ENCODE measurements around the gene GLIS2. TPM values are rescaled to one million over a fixed set of nuclear protein-coding genes. Genes with fewer than 3 reads are reported as not detected.

Gene GLIS2
- 16.6 TPM for total RNA-seq
- long read RNA-seq, partial matches to known transcripts = 0 of 21 reads
- long read RNA-seq, other reads (novel, unspliced or antisense) = 21 of 21 reads

- ATAC-seq = peak; percentile 82
- intact Hi-C loops (cut with micrococcal nuclease) = no loop called here
- DNase-seq = peak; percentile 88
Measured at GRCh38 chr16:4315186-4316107, at the start of gene GLIS2. Gene GLIS2 (plus strand): TSS chr16:4316067. CDS start chr16:4332281, 16,214 bp downstream.

- intact Hi-C loops (cut with micrococcal nuclease) = no loop called here
- no peak for DNase-seq
- ATAC-seq = no peak
Measured at GRCh38 chr16:4266372-4266771, 49.5 kb upstream of the GLIS2 start.

GRCh38 chr16:4270091-4270490, 45.8 kb upstream of the GLIS2 start:
- no peak for ATAC-seq
- intact Hi-C loops (cut with micrococcal nuclease) = no loop called here

GRCh38 chr16:4270595-4270994, 45.3 kb upstream of the GLIS2 start:
- DNase-seq (no peak), ATAC-seq (no peak)
- intact Hi-C loops (cut with micrococcal nuclease) = no loop called here

More at GRCh38 chr16:4270091-4270490, 45.8 kb upstream of the GLIS2 start:
- no peak for DNase-seq

GRCh38 chr16:4271176-4272113, 44.4 kb upstream of the GLIS2 start:
- ATAC-seq (peak; percentile 84), DNase-seq (peak; percentile 96)
- intact Hi-C loops (cut with micrococcal nuclease) = no loop called here

GRCh38 chr16:4272114-4272956, 43.5 kb upstream of the GLIS2 start:
- peak; percentile 69 for DNase-seq
- intact Hi-C loops (cut with micrococcal nuclease) = no loop called here
- ATAC-seq = peak; percentile 13

GRCh38 chr16:4273858-4274311, 42.0 kb upstream of the GLIS2 start:
- intact Hi-C loops (cut with micrococcal nuclease) = no loop called here
- peak; percentile 70 for DNase-seq
- peak; percentile 35 for ATAC-seq

GRCh38 chr16:4275861-4276260, 40.0 kb upstream of the GLIS2 start:
- DNase-seq (peak; percentile 40), ATAC-seq (no peak)
- intact Hi-C loops (cut with micrococcal nuclease) = no loop called here

- no peak for DNase-seq
- intact Hi-C loops (cut with micrococcal nuclease) = no loop called here
- no peak for ATAC-seq
Measured at GRCh38 chr16:4277987-4278513, 37.8 kb upstream of the GLIS2 start.

- ATAC-seq = no peak
- intact Hi-C loops (cut with micrococcal nuclease) = no loop called here
- DNase-seq = no peak
Measured at GRCh38 chr16:4280625-4281024, 35.2 kb upstream of the GLIS2 start.

- ATAC-seq (no peak), DNase-seq (no peak)
- intact Hi-C loops (cut with micrococcal nuclease) = no loop called here
Measured at GRCh38 chr16:4283441-4283840, 32.4 kb upstream of the GLIS2 start.

- no peak for DNase-seq
- intact Hi-C loops (cut with micrococcal nuclease) = no loop called here
Measured at GRCh38 chr16:4283939-4284338, 31.9 kb upstream of the GLIS2 start.

GRCh38 chr16:4285167-4285566, 30.7 kb upstream of the GLIS2 start:
- DNase-seq (no peak), ATAC-seq (no peak)
- intact Hi-C loops (cut with micrococcal nuclease) = loop anchor here (5.0 kb wide), 1 partner anchor 47 kb away; no protein-coding TSS in a partner anchor

More at GRCh38 chr16:4283939-4284338, 31.9 kb upstream of the GLIS2 start:
- no peak for ATAC-seq

GRCh38 chr16:4288148-4288921, 27.5 kb upstream of the GLIS2 start:
- intact Hi-C loops (cut with micrococcal nuclease) = loop anchor here (5.0 kb wide), 1 partner anchor 44 kb away; no protein-coding TSS in a partner anchor
- DNase-seq (peak; percentile 90), ATAC-seq (peak; percentile 79)

- intact Hi-C loops (cut with micrococcal nuclease) = no loop called here
- ATAC-seq (no peak), DNase-seq (no peak)
Measured at GRCh38 chr16:4290236-4290830, 25.5 kb upstream of the GLIS2 start.

GRCh38 chr16:4291699-4292098, 24.2 kb upstream of the GLIS2 start:
- ATAC-seq (no peak), DNase-seq (no peak)
- intact Hi-C loops (cut with micrococcal nuclease) = no loop called here

- DNase-seq = no peak
- ATAC-seq = no peak
- intact Hi-C loops (cut with micrococcal nuclease) = no loop called here
Measured at GRCh38 chr16:4293181-4293716, 22.6 kb upstream of the GLIS2 start.

All from left ventricle myocardium superior (tissue), 1 donor.